Stimulated activated CD8-positive, alpha-beta memory T cell treated with anti-CD3 and anti-CD28 coated beads, Interleukin-7, amount 100 ng/mL, for 48 hours (primary cell): ENCODE results near the gene AVPR2.

ENCODE experiments used
- DNase-seq, 2 donors: peaks; one replicate each; pipeline ENCODE4 v3.0.0-alpha.2; 2020; ENCODE audit warnings: low read depth in 1 of 2; ENCODE audit errors: extremely low read depth in 1 of 2

Gene AVPR2

GRCh38 chrX:153948847-153949805 lies 44.7 kb downstream of the AVPR2 start:
- DNase-seq, result no peak

- DNase-seq, result no peak
Observed at GRCh38 chrX:153950127-153950526, 45.7 kb downstream of the AVPR2 start.

GRCh38 chrX:153951683-153952372 lies 47.4 kb downstream of the AVPR2 start:
- no peak for DNase-seq

DNA sequence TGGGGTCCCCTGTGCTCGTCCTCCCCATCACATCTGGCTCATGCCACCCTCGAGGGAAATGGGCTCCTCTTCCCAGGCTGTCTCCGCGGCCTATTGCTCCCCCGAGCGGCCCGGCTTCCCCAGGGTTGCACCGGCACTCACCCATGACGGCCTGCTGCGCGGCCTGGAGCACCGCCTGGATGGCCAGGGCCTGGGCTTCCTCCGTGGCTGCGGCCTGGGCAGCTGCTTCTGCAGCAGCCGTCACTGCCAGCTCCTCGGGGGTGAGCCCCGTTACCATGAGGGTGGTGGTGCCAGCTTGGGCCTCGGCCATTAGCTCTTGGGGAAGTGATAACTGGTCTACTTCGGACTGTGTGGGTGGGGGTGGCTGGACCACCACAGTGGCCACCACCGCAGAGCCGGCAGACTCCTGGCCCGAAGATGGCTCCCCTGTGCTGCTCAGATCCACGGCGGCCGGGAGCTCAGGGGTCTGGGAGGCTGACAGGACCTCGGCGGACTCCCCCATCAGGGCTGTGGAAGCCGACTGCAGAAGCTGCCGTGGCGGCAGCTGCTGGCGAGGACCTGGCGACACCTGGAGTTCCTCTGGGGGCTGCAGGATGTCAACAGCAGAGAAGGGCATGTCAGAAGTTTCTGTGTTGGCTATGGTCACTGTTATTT lies 48.0 kb downstream of the AVPR2 start:
- DNase-seq, result no peak

DNA sequence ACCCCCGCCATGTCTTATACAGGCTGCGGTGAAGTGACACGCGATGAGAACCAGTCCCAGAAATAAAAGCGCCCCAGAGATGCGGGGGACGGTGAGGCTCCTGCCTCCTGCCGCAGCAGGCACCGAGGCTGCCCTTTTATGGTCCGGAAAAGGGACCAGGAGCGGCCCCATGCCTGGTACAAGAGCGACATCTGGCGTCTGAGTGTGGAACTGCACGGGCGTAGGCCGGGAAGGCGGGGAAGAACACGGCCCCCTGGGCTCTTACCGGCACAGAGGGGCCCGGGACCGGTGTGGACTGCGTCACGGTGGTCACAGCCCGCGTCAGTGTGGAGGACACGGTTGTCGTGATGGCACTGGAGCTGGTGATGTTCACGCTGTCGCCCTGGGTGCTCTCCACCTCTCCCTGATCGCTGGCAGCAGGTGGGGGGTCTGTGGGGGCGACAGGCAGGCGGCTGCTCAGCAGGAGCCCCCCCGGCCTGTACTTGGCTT lies 48.9 kb downstream of the AVPR2 start:
- DNase-seq, result peak; percentile 47 to 63

DNA sequence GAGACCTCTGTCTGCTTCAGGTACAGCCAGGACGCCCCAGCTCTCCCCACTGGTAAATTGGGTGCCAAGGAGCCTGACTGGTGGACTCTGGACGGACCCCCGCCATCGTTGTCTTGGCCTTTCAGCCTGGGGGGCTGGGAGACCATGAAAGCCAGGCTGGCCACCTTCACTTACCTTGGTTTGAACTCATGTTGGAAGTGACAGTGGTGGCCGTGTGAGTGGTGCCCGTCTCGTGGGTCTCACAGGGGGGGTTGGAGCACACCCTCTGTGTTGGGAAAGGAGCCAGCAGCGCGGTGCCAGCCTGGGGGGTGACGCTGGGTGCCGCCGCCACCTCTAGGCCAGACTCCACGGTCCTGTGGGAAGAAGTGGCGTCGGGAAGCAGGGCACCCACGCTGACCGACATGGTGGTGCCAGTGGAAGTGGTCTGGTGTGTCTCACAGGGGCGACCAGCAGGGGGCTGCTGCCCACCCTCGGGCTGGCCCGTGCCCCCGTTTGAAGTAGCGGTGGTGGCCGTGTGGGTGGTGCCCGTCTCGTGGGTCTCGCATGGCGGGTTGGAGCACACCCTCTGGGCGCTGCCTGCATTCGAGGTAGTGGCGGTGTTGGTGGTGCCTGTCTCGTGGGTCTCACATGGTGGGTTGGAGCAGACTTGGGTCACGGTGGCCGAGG lies 49.6 kb downstream of the AVPR2 start:
- no peak for DNase-seq

- no peak for DNase-seq
Observed at GRCh38 chrX:153954558-153955227, 50.2 kb downstream of the AVPR2 start.

DNA sequence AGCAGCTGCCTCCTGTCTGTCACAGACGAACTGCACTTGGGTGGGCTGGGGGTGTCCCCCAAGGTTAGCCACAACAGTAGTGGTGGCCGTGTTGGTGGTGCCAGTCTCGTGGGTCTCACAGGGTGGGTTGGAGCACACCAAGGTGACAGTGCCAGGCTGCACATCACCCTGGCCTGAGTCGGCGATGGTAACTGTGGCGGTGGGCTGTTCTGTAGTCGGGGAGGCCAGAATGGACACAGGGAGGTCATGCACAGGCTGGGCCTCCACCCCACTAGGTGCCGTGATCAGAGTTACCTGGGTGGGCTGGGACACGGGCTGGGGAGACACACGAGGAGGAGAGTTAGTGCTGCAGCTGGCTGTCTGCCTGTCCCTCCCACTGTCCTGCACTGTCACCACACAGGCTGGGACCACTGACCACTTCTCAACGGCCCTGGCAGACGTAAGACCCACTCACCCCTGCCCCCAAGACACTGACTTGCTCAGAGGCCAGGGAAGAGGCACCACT lies 50.8 kb downstream of the AVPR2 start:
- no peak for DNase-seq

GRCh38 chrX:153956044-153956907 lies 51.8 kb downstream of the AVPR2 start:
- DNase-seq, result no peak
